Measurements from ENCODE around the gene ITGA11. TPM values are rescaled to one million over a fixed set of nuclear protein-coding genes. Genes with fewer than 3 reads are reported as not detected.

Gene ITGA11
- total RNA-seq, 2 donors from 2014 or later = 0.95 to 13.1 TPM

- Mint-ChIP-seq H3K9me3 (no peaks in the 10 kb centered on the region), H3K4me1 (peaks cover 10% of the 10 kb centered on the region), H3K4me3 (no peak overlapping the region), H3K27ac (no peak overlapping the region), H3K36me3 (ENCODE audit: low read depth) (no peaks in the 10 kb centered on the region), H3K27me3 (no peaks in the 10 kb centered on the region)
- no peak for ATAC-seq (replicated peaks)
Measured at GRCh38 chr15:68309024-68309423, 122.9 kb downstream of the ITGA11 start.

DNA sequence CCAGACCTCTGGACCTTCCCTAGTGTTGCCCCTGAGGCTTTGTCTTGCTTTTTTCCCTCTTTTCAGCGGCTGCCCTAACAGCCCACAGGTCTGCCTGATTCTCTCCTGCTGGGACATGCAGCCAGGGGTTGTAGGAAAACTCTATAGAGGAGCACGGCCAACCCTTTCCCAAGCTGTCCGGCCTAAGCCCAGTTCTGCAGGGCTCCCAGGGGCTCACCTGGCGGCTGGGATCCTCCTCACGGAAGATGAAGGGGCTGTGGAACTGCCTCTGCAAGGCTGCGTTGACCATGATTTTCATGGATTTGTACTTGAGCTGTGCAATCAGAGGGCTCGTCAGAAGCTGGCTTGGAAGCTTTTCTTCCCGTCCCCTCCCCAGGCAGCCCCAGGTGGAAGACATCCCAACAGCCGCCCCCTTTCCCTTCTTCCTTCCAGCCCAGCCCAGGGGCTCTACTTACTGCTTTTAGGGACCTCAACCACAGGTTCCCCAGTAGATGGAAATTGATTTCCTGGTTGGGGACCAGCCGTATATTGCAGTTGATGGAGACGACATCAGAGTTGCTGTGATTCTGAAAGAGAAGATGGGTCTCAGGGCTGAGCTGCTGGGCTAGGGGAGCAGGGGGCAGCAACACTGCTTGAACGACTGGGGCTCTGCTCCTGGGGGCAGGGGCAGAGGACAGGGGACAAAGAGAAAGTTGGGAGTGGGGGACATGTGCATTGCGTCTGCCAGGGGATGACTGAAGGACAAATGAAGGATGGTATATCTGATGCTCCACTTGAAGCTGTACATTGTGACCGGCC is 124.6 kb downstream of the ITGA11 start:
- no peaks in the 10 kb centered on the region for H3K27me3 Mint-ChIP-seq
- H3K36me3 Mint-ChIP-seq (ENCODE audit: low read depth) = no peaks in the 10 kb centered on the region
- no peaks in the 10 kb centered on the region for H3K9me3 Mint-ChIP-seq
- H3K4me1 Mint-ChIP-seq = peaks cover 10% of the 10 kb centered on the region
- no peak for ATAC-seq (replicated peaks)
- H3K4me3 Mint-ChIP-seq = no peak overlapping the region
- no peak overlapping the region for H3K27ac Mint-ChIP-seq

- no peaks in the 10 kb centered on the region for H3K9me3 Mint-ChIP-seq
- no peaks in the 10 kb centered on the region for H3K36me3 Mint-ChIP-seq (ENCODE audit: low read depth)
- H3K27me3 Mint-ChIP-seq = no peaks in the 10 kb centered on the region
- no peak for ATAC-seq (replicated peaks)
- H3K27ac Mint-ChIP-seq = no peak overlapping the region
- H3K4me3 Mint-ChIP-seq = no peak overlapping the region
- H3K4me1 Mint-ChIP-seq = peaks cover 10% of the 10 kb centered on the region
Measured at GRCh38 chr15:68305420-68305871, 126.5 kb downstream of the ITGA11 start.

GRCh38 chr15:68304589-68305337 is 127.2 kb downstream of the ITGA11 start:
- H3K27me3 Mint-ChIP-seq = no peaks in the 10 kb centered on the region

GRCh38 chr15:68303560-68304436 is 128.2 kb downstream of the ITGA11 start:
- H3K27ac Mint-ChIP-seq = no peak overlapping the region
- peaks cover 15% of the 10 kb centered on the region for H3K4me1 Mint-ChIP-seq
- H3K36me3 Mint-ChIP-seq (ENCODE audit: low read depth) = no peaks in the 10 kb centered on the region
- no peak for ATAC-seq (replicated peaks)
- H3K27me3 Mint-ChIP-seq = no peaks in the 10 kb centered on the region
- H3K4me3 Mint-ChIP-seq = no peak overlapping the region
- no peaks in the 10 kb centered on the region for H3K9me3 Mint-ChIP-seq

More at GRCh38 chr15:68304589-68305337, 127.2 kb downstream of the ITGA11 start:
- H3K36me3 Mint-ChIP-seq (ENCODE audit: low read depth) = no peaks in the 10 kb centered on the region
- H3K4me3 Mint-ChIP-seq = no peak overlapping the region
- H3K4me1 Mint-ChIP-seq = peaks cover 10% of the 10 kb centered on the region
- no peak for ATAC-seq (replicated peaks)
- H3K9me3 Mint-ChIP-seq = no peaks in the 10 kb centered on the region
- no peak overlapping the region for H3K27ac Mint-ChIP-seq

DNA sequence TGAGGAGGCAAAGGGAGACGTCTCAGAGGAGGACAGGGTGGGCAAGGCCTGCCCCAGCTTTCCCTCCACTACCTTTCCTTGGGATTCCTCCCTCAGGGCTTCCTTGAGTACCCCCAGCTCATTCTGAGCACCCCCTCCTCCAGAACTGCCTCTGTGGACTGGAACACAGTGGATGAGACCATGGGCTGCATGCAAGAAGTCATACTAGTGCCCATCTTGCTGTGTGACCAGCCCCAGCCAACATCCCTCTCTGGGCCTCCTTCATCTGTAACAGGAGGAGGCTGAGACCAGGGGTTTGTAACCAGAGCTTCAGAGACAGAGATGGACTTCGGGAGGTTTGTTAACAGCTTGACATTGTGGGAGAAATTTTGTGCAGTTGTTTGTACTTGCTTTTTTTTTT is 128.8 kb downstream of the ITGA11 start:
- Mint-ChIP-seq H3K4me3 (no peak overlapping the region), H3K4me1 (peaks cover 15% of the 10 kb centered on the region), H3K27me3 (no peaks in the 10 kb centered on the region), H3K27ac (no peak overlapping the region), H3K9me3 (no peaks in the 10 kb centered on the region), H3K36me3 (ENCODE audit: low read depth) (no peaks in the 10 kb centered on the region)
- no peak for ATAC-seq (replicated peaks)

GRCh38 chr15:68302729-68303128 is 129.2 kb downstream of the ITGA11 start:
- no peaks in the 10 kb centered on the region for H3K9me3 Mint-ChIP-seq
- peaks cover 15% of the 10 kb centered on the region for H3K4me1 Mint-ChIP-seq
- H3K36me3 Mint-ChIP-seq (ENCODE audit: low read depth) = no peaks in the 10 kb centered on the region
- H3K27me3 Mint-ChIP-seq = no peaks in the 10 kb centered on the region
- no peak for ATAC-seq (replicated peaks)
- H3K27ac Mint-ChIP-seq = no peak overlapping the region
- H3K4me3 Mint-ChIP-seq = no peak overlapping the region

DNA sequence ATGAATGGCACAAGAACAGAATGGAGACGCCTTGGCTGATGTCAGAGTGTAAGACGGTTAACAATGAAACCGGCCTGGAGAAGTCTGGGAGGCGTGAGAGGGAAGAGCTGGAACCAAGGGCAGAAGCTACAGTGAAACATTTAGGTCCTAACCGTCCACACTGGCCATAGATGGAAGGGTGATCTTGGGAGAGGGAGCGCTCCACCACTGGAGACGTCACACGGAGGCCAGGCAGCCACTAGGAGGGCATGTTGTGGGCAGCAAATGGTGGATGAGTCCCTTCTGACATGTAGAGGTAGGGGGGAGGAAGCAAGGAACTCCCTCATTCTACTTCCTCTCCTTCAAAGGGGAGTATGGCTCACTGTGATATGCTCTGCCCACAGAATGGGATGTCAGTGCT is 130.7 kb downstream of the ITGA11 start:
- no peaks in the 10 kb centered on the region for H3K27me3 Mint-ChIP-seq
- no peak overlapping the region for H3K4me3 Mint-ChIP-seq
- no peak overlapping the region for H3K27ac Mint-ChIP-seq
- H3K9me3 Mint-ChIP-seq = no peaks in the 10 kb centered on the region
- peaks cover 7% of the 10 kb centered on the region for H3K4me1 Mint-ChIP-seq
- peaks cover 9% of the 10 kb centered on the region for H3K36me3 Mint-ChIP-seq (ENCODE audit: low read depth)
- ATAC-seq (replicated peaks) = no peak

DNA sequence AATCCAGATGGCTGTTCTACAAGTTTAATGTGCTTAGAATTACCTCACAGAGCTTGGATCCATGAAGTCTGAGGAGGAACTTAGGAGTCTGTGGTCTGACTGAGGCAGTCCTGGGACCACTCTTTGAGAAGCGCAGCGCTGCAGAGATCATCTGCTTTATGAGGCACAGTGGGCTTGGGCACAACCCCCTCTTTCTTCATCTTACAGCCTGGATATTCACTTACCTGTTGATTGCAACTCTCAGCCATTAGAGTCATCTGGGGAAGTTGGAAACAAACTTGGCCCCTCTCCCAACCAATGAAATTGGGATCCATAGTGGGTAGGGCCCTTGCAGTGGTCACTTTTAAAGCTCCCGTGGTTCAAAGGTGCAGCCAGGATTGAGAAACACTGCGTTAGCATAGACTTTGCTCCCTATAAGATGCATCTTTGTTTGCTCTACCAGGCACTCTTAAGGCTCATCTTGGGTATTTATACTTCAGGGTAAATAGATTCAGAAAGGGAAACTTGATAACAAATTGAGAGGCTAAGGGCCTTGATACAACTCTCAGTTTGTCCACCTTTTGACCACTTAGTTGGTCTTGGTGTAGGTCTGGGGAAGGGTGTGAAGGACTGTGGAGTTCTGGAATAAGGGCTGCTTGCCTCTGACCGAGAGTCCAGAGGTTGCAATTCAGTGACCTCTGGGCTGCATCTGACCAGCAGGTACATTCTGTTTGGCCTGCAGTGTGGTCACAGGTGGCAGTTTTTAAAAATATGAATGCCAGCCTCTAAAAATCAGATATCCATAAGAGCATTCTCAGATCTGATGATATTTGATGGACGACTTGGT is 131.6 kb downstream of the ITGA11 start:
- Mint-ChIP-seq H3K27ac (peak overlapping the region; percentile 62), H3K36me3 (ENCODE audit: low read depth) (peaks cover 12% of the 10 kb centered on the region), H3K4me1 (peaks cover 5% of the 10 kb centered on the region), H3K4me3 (peak overlapping the region; percentile 65), H3K9me3 (no peaks in the 10 kb centered on the region), H3K27me3 (no peaks in the 10 kb centered on the region)
- no peak for ATAC-seq (replicated peaks)

DNA sequence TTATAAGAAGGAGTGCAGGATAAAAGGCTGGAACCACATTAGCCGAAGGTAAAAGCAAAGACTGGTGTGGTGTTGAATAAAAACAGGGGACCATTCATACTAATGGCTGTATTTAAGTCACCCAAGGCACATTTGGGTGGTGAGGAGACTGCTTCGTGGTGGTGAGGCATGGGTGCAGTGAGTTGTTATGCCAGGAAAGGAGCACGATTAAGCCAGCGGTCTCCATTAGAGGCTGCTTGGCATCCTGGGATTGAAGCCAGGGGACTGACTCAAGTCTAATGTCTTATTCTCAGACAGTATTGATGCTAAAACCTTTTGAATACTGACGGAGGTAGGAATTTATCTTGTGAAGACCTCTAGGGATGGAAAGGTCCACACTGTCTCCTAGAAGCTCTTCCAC is 132.5 kb downstream of the ITGA11 start:
- Mint-ChIP-seq H3K27ac (peak overlapping the region; percentile 62), H3K27me3 (no peaks in the 10 kb centered on the region), H3K9me3 (no peaks in the 10 kb centered on the region), H3K36me3 (ENCODE audit: low read depth) (peaks cover 12% of the 10 kb centered on the region), H3K4me3 (peak overlapping the region; percentile 65), H3K4me1 (peaks cover 5% of the 10 kb centered on the region)
- peak; percentile 27 for ATAC-seq (replicated peaks)

GRCh38 chr15:68298882-68299381 is 133.0 kb downstream of the ITGA11 start:
- H3K27ac Mint-ChIP-seq = peak overlapping the region; percentile 62
- peak overlapping the region; percentile 65 for H3K4me3 Mint-ChIP-seq
- peak; percentile 84 for ATAC-seq (replicated peaks)
- peaks cover 16% of the 10 kb centered on the region for H3K36me3 Mint-ChIP-seq (ENCODE audit: low read depth)
- H3K27me3 Mint-ChIP-seq = no peaks in the 10 kb centered on the region
- peaks cover 5% of the 10 kb centered on the region for H3K4me1 Mint-ChIP-seq
- no peaks in the 10 kb centered on the region for H3K9me3 Mint-ChIP-seq

DNA sequence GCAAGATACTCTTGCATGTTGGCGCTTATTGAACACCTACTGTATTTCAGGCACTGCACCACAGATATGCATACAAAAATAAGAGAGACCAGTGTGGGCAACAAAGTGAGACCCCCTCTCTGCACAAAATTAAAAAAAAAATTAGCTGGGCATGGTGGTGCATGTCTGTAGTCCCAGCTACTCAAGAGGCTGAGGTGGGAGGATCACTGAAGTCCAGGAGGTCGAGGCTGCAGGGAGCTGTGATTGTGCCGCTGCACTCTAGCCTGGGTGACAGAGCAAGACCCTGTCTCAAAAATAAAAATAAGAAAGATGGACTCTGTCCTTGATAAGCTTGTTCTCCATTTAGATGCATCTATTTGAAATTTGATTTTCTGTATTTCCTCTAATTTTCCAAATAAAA is 133.6 kb downstream of the ITGA11 start:
- Mint-ChIP-seq H3K4me1 (peaks cover 5% of the 10 kb centered on the region), H3K4me3 (peak overlapping the region; percentile 65), H3K36me3 (ENCODE audit: low read depth) (peaks cover 22% of the 10 kb centered on the region), H3K27ac (peak overlapping the region; percentile 62), H3K27me3 (no peaks in the 10 kb centered on the region), H3K9me3 (no peaks in the 10 kb centered on the region)
- no peak for ATAC-seq (replicated peaks)

- Mint-ChIP-seq H3K4me3 (no peak overlapping the region), H3K27ac (no peak overlapping the region), H3K36me3 (ENCODE audit: low read depth) (peaks cover 39% of the 10 kb centered on the region), H3K4me1 (peaks cover 15% of the 10 kb centered on the region), H3K27me3 (no peaks in the 10 kb centered on the region), H3K9me3 (no peaks in the 10 kb centered on the region)
- ATAC-seq (replicated peaks) = no peak
Measured at GRCh38 chr15:68295014-68295805, 136.8 kb downstream of the ITGA11 start.

All from activated T-helper 17 cell treated with anti-CD3 and anti-CD28 coated beads, Interleukin-2, amount 50 U/mL, for 72 hours (primary cell).